WTC11 (cell line): Measurements from ENCODE around the gene FMNL1.

Experiments
- CBFB ChIP-seq: sonication (generic); formaldehyde crosslinking; IDR thresholded peaks from 2 replicates; pipeline ENCODE4 v1.8.1; 2022; ENCODE audit warnings: mild to moderate bottlenecking, low read depth, missing genetic modification reagents
- CTCF ChIP-seq: fragments of 200-600 bp; IDR thresholded peaks from 2 replicates; pipeline ENCODE4 v1.8.0; 2022; ENCODE audit warnings: antibody characterized with exemption
- ETV6 ChIP-seq: sonication (generic); formaldehyde crosslinking; IDR thresholded peaks from 2 replicates; pipeline ENCODE4 v1.8.1; 2022; ENCODE audit warnings: mild to moderate bottlenecking, missing genetic modification reagents
- JUN ChIP-seq: sonication (generic); formaldehyde crosslinking; IDR thresholded peaks from 2 replicates; pipeline ENCODE4 v1.8.0; 2023; ENCODE audit warnings: mild to moderate bottlenecking, missing genetic modification reagents
- NR3C1 ChIP-seq: sonication (generic); formaldehyde crosslinking; conservative IDR thresholded peaks from 2 replicates; pipeline ENCODE4 v1.8.1; 2023; ENCODE audit warnings: low read depth, mild to moderate bottlenecking, missing genetic modification reagents
- STAT6 ChIP-seq: sonication (generic); formaldehyde crosslinking; conservative IDR thresholded peaks from 2 replicates; pipeline ENCODE4 v1.8.1; 2023; ENCODE audit warnings: mild to moderate bottlenecking, low read depth, missing genetic modification reagents, moderate library complexity
- TEAD1 ChIP-seq: sonication (generic); formaldehyde crosslinking; IDR thresholded peaks from 2 replicates; pipeline ENCODE4 v1.8.0; 2022; ENCODE audit warnings: mild to moderate bottlenecking, missing genetic modification reagents
- ZNF263 ChIP-seq: sonication (generic); formaldehyde crosslinking; IDR thresholded peaks from 2 replicates; pipeline ENCODE4 v1.8.1; 2022; ENCODE audit warnings: low read depth, mild to moderate bottlenecking, moderate library complexity, missing genetic modification reagents
- ZNF396 ChIP-seq: fragments of 250-450 bp; sonication (Bioruptor Pico); IDR thresholded peaks from 2 replicates; pipeline ENCODE4 v1.8.0; 2021; ENCODE audit warnings: mild to moderate bottlenecking, moderate library complexity, borderline replicate concordance

GRCh38 chr17:45231481-45232116, 9.9 kb downstream of the FMNL1 start:
- TF ChIP-seq TEAD1 (no peak), CBFB (CRISPR knock-in tag) (no peak), ZNF263 (CRISPR knock-in tag) (no peak), CTCF (peak; percentile 24; the same call in 1 of the 2 replicates), STAT6 (CRISPR knock-in tag) (no peak), ZNF396 (no peak), ETV6 (no peak), JUN (CRISPR knock-in tag) (no peak), NR3C1 (no peak)
